ENCODE results near the gene HSD17B11. TPM values are rescaled to one million over a fixed set of nuclear protein-coding genes. Genes with fewer than 3 reads are reported as not detected.

The HSD17B11 gene
- total and polyA plus RNA-seq, 2 of the 8 experiments (the other 6 are each of a cell fraction or from before 2014, with no cell fraction given): 6.0 to 9.0 TPM

DNA sequence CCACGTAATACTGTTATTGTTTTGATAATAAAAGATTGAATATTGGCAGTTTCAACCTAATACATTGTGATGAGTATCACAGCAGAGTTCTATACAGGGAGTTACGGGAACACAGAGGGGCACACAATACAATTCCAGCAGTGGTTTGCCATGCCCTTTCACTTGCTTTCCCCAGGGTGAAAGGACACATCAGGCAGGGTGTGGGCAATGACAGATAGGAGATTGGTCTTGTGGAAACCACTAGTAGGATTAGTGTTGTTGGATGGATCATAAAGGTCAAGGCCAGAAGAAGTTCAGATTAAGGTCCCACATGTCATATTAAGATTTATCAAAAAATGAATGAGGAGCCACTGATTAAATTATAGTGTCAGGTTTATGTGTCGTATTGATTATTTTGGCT, 8.1 kb downstream of the HSD17B11 start:
- no peak overlapping the region for H2BK15ac ChIP-seq (ENCODE audit: low read length)
- no peak overlapping the region for H2AK5ac ChIP-seq (ENCODE audit: low read depth, low read length)
- no peak overlapping the region for H2BK120ac ChIP-seq (replicated peaks; ENCODE audit: low read depth, low read length)
- peaks cover 2% of the 10 kb centered on the region; the same call in 1 of the 2 replicates for H3K79me1 ChIP-seq (ENCODE audit: low read depth, low read length)
- no peaks in the 10 kb centered on the region; a peak in 1 of 4 replicates for H3K9me3 ChIP-seq (ENCODE audit: insufficient read depth in 2 of 2, low read depth in 1 of 2, low read length in 1 of 2)
- no peak overlapping the region for H3K4me2 ChIP-seq (ENCODE audit: insufficient read depth in 1 of 2, low read depth in 2 of 2, low read length in 2 of 2)
- H3K23ac ChIP-seq (ENCODE audit: insufficient read length): no peak overlapping the region
- H4K5ac ChIP-seq (ENCODE audit: insufficient read length, low read depth, low read length): no peak overlapping the region
- no peak overlapping the region for H3K4me3 ChIP-seq (ENCODE audit: extremely low read depth in 1 of 4, insufficient read depth in 2 of 4, low read depth in 3 of 4, low read length in 4 of 4)
- no peak overlapping the region for H2BK12ac ChIP-seq (ENCODE audit: low read depth, low read length)
- no peak for FAIRE-seq
- H2BK20ac ChIP-seq (ENCODE audit: low read length): no peak overlapping the region
- no peak overlapping the region for H3K4ac ChIP-seq (replicated peaks; ENCODE audit: insufficient read length, low read depth, low read length)
- no peaks in the 10 kb centered on the region; a peak in 1 of 8 replicates for H3K36me3 ChIP-seq (ENCODE audit: control insufficient read depth in 2 of 4, insufficient read depth in 4 of 4, low read length in 3 of 4)
- no peak overlapping the region for H3K18ac ChIP-seq (ENCODE audit: extremely low read depth, low read length)
- H3K23me2 ChIP-seq (ENCODE audit: low read depth, low read length): no peaks in the 10 kb centered on the region
- no peak overlapping the region for H4K91ac ChIP-seq (replicated peaks; ENCODE audit: insufficient read length, low read length)
- H4K8ac ChIP-seq (ENCODE audit: extremely low read depth, insufficient read depth, low read length): no peak overlapping the region
- H4K20me1 ChIP-seq (replicated peaks in 1 of 2; ENCODE audit: control insufficient read depth in 1 of 2, insufficient read depth in 2 of 2, low read length in 2 of 2): peaks cover 0 to 1% of the 10 kb centered on the region in 2 experiments
- H3K79me2 ChIP-seq (ENCODE audit: control insufficient read depth in 1 of 2, insufficient read depth in 2 of 2, low read length in 2 of 2): no peaks in the 10 kb centered on the region
- H3K27ac ChIP-seq (ENCODE audit: low read depth, low read length): no peak overlapping the region
- no peaks in the 10 kb centered on the region for H3K4me1 ChIP-seq (replicated peaks in 1 of 4; ENCODE audit: control insufficient read depth in 3 of 4, insufficient read depth in 4 of 4, low read length in 3 of 4)
- ChIA-PET CTCF (ENCODE audit: partially characterized antibody) (no interaction called here), POLR2A (ENCODE audit: partially characterized antibody) (no interaction called here)
- no peak overlapping the region for H3K14ac ChIP-seq (ENCODE audit: insufficient read length)
- no peak overlapping the region for H2BK5ac ChIP-seq (ENCODE audit: low read depth, low read length)
- no peak overlapping the region for H2AFZ ChIP-seq (ENCODE audit: low read length)
- no peak for DNase-seq (ENCODE audit: low read depth in 1 of 2, low spot score in 2 of 2)
- WGBS, 2 experiments (ENCODE audit: extremely low coverage in 1 of 2, insufficient coverage in 1 of 2, insufficient read length in 1 of 2, insufficient replicate concordance in 2 of 2, low coverage in 1 of 2, low lambda C conversion rate in 2 of 2, missing lambda C conversion rate in 1 of 2): 83% methylated on average over 3 of the region's 3 CpGs; no CpG with 5 or more reads in 1 of the 2 experiments
- H3K27me3 ChIP-seq (replicated peaks in 1 of 4; ENCODE audit: control insufficient read depth in 3 of 4, extremely low read depth in 1 of 4, insufficient read depth in 3 of 4, low read length in 3 of 4): no peaks in the 10 kb centered on the region
- no peak overlapping the region for H3K9ac ChIP-seq (replicated peaks in 1 of 4; ENCODE audit: extremely low read depth in 1 of 4, low read depth in 3 of 4, low read length in 3 of 4)
- H3K56ac ChIP-seq (replicated peaks; ENCODE audit: insufficient read length, low read depth, low read length): no peak overlapping the region
- TF ChIP-seq NRF1 (IDR thresholded peaks at IDR 0.05; ENCODE audit: low read depth, low read length): no peak
- no peak for TF ChIP-seq TAF7 (optimal IDR thresholded peaks at IDR 0.05; ENCODE audit: borderline replicate concordance, low read depth, low read length)
- no peak for TF ChIP-seq ATF3 (IDR thresholded peaks at IDR 0.05; ENCODE audit: insufficient read depth, low read depth, low read length)
- no peak for TF ChIP-seq SRF (IDR thresholded peaks at IDR 0.05; ENCODE audit: low read depth, low read length)
- no peak for TF ChIP-seq RXRA (IDR thresholded peaks at IDR 0.05; ENCODE audit: insufficient read depth, low read depth, low read length)
- TF ChIP-seq SP2 (IDR thresholded peaks at IDR 0.05; ENCODE audit: low read length): no peak
- TF ChIP-seq CREB1 (IDR thresholded peaks at IDR 0.05): no peak
- TF ChIP-seq TBP (IDR thresholded peaks at IDR 0.05; ENCODE audit: low read depth, low read length): no peak
- no peak for TF ChIP-seq SUZ12 (IDR thresholded peaks at IDR 0.05; ENCODE audit: low read length)
- TF ChIP-seq SIN3A (conservative IDR thresholded peaks at IDR 0.05 in 1 of 2, IDR thresholded peaks at IDR 0.05 in 1 of 2; ENCODE audit: low read depth in 1 of 2, low read length in 2 of 2): no peak
- TF ChIP-seq RBBP5 (IDR thresholded peaks at IDR 0.05; ENCODE audit: borderline replicate concordance, low read depth, low read length): no peak
- no peak for TF ChIP-seq CTCF (IDR thresholded peaks at IDR 0.05; ENCODE audit: control extremely low read depth in 1 of 3, insufficient read depth in 1 of 3, low read depth in 1 of 3, low read length in 3 of 3)

Measured in H1 (cell line).